ENCODE results near the gene SUGP1. TPM values are rescaled to one million over a fixed set of nuclear protein-coding genes. Genes with fewer than 3 reads are reported as not detected.

The SUGP1 gene
- total RNA-seq, 1 donor from 2014 or later = 87.1 TPM

DNA sequence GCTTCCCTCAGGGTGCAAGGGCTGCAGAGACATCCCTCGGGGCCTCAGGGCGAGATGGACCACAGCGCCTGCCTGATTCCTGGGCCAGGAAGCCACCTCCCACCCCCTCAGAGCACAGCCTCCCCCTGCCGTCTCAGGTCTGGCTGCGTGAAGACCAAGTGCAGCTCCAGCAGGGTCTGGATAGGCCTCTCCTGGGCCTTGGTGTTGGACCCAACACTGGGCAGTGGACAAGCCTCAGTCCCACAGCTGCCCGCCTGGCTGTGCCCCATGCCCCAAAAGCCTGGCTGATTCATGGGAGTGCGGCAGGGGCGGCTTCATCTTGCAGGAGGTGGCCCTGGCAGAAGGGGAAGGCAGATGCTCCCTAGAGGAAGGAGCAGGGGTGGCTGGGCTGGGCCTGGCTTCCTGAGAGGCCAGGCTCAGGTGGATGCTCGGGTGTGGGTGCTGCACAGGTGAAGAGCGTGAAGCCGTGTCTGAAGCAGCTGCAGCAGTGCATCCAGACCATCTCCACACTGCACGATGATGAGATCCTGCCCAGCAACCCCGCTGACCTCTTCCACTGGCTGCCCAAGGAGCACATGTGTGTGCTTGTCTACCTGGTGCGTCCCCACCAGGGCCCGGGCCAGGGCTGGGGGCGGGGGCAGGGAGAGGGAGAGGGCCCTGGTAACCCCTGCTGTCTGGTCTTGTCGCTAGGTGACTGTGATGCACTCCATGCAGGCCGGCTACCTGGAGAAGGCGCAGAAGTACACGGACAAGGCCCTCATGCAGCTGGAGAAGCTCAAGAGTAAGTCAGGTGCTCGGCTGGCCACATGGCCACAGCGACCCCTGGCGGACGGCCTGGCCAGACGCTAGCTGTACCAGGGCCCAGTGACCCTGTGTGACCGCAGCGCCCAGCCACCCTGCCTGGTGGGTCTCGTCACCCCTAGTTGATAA, 22.0 kb upstream of the SUGP1 start:
- intact Hi-C loops (cut with micrococcal nuclease) = no loop called here

DNA sequence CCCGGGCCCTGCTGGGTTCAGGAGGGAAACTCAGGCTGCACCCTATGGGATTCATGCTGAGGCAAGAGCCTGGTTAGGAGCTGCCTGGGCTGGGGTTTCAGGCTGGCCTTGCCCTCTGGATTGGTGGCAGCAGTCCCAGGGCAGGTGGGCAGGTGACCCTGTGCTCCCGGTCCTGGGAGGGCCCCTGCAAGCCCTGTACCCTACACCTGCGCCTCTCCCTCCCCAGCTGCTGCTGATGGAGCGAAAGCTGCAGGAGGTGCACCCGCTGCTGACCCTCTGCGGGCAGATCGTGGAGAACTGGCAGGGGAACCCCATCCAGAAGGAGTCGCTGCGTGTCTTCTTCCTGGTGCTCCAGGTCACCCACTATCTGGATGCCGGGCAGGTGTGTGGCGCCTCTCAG, 20.7 kb upstream of the SUGP1 start:
- intact Hi-C loops (cut with micrococcal nuclease) = no loop called here

DNA sequence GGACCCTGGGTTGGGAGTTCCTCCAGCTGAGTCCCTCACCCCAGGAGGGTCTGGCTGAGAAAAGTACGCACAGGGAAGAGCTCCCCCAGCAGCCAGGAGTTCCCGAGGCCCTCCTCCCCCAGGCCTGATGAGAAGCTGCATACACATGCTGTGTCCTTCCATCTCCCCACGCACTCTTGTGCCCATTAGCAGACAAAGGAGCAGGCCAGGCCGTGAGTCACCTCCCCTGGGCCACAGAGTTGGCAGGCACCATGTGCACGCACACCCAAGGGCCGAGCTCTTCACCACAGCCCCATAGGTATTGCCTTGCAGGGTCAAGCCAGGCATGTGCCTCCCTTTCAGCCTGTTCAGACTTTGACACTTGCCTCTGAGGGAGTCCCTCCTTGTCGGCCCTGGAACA, 17.8 kb upstream of the SUGP1 start:
- intact Hi-C loops (cut with micrococcal nuclease) = no loop called here

DNA sequence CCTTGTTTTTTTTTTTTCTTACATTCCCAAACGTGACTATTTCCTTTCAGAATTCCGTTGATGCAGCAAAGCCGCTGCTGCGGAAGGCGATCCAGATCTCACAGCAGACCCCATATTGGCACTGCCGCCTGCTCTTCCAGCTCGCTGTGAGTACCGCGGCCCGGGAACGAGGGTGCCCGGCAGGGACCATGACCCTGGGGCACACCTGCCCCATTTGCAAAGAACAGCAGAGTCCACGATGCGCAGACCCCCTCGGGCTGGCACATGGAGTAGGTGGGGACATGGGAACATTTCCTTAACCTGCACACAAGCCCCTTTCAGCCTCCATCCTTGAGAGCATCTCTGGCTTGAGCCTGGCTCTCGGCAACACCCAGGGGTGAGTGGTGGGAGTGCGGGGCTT, 16.8 kb upstream of the SUGP1 start:
- intact Hi-C loops (cut with micrococcal nuclease) = no loop called here

DNA sequence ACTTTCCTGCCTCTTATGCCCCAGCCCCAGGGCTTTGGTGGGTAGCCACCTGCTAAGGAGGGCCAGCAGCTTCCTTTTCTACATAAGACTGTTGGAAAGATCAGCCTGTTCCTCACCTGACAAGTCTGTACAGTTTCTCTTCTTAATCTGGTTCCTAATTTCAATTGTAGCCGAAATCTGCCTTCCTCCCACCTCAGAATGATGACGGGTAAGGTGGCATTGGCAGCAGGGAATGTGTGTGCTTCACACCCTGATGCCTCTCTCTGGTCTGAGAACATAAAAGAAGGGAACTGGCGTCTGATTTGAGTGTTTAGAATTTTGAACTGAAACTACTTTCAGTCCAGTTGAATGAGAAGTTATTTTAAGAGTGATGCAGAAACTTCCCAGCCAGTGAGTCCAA, 16.3 kb upstream of the SUGP1 start:
- intact Hi-C loops (cut with micrococcal nuclease) = no loop called here

DNA sequence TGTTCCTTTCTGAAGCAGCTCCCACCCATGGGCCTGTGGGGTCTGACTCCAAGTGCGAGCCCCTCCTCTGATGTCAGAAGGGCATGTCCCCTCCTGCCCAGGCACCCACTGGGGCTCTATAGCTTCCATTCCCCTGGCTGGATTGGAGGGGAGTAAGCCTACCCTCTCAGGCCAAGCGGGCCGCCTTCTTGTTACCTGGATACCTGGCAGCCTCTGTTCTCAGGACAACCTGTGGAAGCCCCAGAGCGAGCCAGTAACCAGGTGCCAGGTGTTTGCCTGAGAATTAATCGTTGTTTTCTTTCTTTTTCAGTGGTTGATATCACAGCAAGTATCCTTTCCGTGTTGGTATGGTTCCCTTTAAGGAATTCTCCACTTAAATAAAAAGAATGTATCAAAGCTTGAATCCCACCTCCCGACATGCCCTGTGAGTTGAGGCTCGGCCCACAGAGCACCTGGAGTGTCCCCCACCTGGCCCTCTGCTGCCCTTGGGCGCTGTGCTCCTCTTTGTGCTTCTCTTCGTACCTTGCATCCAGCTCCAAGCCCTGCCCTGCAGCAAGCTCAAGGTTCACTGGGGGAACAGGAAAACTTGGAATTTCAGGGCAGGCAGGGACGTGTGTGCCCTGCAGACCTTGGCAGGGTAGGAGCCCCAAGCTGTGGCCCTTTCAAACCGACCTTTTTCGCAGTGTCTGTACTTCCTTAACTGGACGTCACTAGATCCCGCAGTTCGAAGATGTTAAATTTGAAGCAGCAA, 15.3 kb upstream of the SUGP1 start:
- intact Hi-C loops (cut with micrococcal nuclease) = no loop called here

DNA sequence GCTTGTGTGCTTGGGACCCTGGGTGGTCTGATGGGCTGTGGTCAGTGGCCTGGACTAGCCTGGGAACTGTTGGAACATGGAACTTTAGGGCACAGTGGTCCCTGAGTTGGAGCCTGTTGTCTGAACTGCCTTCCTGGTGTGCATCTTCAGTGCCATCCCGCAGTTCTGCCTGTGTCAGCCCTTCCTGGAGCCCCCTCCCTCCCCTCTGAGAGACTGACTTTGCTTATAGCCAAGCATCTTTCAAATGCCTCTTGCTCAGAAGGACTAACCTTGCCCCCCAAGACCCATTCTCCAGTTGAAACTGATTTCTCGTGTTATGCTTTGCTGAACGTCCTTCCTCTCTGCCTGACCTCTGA, 14.7 kb upstream of the SUGP1 start:
- intact Hi-C loops (cut with micrococcal nuclease) = no loop called here

DNA sequence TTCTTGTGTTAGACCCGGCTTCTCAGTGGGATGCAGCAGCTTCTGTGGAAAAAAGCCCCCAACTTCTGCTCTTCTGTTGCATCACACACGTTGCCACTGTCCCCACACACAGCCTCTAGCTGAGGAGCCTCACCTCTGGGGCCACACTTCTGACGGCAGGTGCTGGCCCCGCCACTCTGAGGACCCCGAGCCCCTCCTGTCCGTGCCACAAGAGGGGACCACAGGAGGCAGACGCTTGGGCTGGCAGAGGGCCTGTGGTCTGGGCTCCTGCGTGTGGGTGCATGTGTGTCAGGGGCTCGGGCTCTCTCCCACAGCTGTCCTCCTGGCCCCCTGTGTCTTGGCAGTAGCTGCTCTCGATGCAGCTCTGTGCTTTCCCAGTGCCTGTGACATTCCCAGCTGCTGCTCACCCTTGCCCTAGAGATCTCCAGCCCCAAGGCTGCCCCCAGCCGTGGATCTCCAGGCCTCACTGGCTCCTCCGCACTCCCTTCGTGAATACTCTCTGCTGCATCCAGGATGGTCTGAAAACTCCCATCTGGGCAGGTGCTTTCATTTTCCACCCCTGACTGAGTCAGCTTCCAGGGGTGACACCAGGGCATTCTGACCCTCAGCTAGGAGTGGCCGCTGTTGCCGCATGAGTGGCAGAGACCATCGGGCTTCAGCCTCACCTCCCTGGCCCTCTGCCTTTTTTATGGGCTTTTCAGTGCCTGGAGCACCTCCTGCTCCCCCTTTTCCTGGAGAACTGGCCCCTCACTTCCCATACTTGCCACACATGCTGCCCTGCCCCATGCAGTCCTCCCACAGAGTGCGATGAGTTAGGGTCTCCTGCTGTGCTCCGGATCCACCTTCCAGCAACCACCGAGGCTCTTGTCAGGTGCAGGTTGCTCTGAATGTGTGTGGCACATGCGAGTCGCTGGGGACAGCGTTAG, 14.0 kb upstream of the SUGP1 start:
- intact Hi-C loops (cut with micrococcal nuclease) = no loop called here

DNA sequence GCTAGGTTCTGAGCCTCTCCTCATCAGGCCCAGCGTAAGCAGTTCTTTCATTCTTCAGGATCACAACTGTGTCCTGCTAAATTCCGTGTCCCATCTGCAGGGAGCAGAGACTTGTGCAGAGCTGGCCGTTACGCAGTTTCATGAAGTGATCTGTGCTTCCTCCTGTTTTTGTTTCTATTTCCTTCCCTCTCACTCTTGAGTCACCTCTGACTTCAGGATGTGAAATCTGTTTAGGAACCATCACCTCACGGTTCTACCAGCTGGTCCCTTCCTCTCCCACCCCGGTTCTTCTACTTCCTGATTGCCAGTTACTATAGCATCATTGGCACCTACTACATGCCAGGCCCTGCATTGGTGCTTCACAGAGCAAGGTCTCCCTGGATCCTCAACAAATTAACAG, 8.8 kb upstream of the SUGP1 start:
- intact Hi-C loops (cut with micrococcal nuclease) = no loop called here

DNA sequence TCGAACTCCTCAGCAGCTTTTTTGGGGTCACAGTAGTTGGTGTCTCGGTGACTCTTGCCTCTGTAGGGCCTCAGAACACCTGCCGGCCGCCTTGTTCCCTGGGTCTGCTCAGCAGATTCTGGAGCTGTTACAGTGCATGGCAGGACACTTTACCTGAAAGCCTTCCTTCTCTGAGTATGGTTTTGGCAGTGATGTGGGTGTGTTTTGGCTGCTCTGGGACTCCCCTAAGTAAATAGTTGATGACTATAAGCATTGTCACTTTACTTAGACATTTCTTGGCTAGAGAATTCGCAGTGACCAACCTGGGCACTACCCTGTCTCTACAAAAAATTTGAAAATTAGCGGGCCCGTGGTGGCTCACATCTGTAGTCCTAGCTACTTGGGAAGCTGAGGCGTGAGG, 7.4 kb upstream of the SUGP1 start:
- intact Hi-C loops (cut with micrococcal nuclease) = no loop called here

DNA sequence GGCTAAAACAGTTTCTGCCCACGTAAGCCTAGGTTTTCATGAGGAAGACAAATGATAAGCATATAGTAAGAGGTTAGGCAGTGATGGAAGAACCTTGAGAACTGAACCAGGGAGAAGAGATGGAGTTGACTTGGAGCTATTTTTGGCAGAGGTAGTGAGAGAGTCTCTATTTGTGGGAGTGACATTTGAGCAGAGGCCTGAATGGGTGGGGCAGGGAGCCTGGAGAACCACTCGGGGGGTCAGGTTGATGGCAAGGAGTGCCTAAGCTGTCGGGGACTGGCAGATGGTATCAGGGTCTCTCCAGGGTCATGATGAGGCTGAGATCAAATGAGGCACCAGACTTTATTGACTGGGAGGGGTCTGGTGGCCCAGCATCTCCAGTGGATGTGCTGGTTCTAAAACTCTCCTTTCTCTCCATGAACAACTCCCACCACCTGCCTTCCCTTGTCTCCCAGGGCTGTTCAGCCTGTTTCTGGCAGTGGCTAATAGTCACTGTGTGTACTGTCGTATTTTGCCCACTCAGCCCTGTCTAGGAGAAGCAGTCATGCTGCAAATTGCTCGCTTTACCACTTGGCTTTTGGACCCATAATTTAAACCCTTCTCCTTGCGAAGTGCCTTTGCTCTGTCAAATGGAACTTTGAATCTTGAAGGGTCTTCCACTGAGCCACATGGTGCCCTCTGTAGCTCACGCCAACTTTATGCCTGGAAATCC, 3.9 kb upstream of the SUGP1 start:
- intact Hi-C loops (cut with micrococcal nuclease) = no loop called here

DNA sequence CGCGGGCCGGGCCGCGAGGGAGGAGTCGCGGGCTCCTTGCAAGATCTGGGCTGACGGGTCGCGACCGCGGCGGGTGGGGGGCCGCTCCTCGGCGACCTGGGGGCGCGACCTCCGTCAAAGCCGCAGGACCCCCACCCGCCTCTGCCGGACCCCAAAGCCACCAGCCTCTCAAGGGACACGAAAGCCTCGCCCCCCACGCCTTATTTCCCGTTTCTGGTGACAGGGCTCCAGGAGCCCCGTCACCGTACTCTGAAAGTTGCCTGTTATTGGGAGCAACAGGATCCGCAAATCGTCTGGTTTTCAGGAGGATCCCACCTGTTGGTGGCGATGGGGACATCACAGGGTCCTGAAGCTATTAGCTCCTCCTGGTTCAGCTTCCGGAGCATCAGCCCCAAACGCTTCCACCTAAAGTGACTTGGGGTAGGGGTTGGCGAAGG, 850 bp upstream of the SUGP1 start:
- intact Hi-C loops (cut with micrococcal nuclease) = loop anchor here (2.0 kb wide), 1 partner anchor 52 kb away; no protein-coding TSS in a partner anchor

DNA sequence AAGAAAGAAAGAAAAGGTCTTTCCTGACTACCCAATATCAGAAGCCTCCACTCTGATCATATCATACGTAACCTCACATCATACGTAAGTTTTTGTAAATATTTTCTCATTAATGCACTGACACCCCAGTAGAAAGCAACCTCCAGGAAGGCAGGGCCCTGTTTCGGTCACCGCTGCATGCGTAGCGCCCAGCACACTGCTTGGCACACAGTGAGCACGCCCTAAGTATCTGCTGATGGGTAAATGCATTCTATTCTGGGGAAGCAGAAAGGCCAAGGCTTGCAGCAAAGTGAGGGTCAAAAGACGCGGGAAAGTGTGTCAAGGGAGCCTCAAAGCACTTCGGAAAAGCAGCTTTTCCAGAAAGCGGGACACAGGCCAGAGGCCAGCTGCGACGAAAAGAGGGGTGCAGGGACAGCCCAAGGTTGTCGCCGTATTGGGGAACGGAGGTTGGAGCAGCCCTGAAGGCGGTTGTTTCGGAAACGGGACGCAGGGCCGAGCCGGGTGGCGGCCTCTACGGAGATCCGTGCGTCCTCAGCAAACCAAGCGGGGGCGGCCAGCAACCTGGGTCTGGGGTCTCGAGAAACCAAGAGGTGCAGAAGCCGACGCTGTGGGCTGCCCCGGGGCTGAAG, 463 bp downstream of the SUGP1 start:
- intact Hi-C loops (cut with micrococcal nuclease) = loop anchor here (1.0 to 2.0 kb wide), 13 partner anchors 41 to 684 kb away; partner anchors contain the start of genes BORCS8, COPE, DDX49 and GATAD2A

DNA sequence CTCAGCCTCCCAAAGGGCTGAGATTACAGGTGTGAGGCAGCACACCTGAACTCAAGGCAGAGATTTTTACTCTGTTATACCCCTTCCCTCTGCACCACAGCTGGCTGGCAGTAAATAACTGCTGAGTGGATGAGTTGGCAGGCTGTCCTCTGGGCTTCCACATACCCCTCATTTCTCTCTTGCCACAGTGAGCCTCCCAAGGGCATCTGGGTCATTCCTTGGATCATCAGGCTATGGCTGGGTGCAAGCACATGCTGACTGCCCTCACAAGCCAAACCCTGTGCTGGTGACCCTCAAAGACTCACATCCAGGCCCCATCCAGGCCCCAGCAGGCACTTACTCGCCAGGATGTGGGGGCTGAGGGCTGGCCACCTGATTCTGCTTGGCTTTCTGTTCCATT, 4.2 kb downstream of the SUGP1 start:
- intact Hi-C loops (cut with micrococcal nuclease) = no loop called here

DNA sequence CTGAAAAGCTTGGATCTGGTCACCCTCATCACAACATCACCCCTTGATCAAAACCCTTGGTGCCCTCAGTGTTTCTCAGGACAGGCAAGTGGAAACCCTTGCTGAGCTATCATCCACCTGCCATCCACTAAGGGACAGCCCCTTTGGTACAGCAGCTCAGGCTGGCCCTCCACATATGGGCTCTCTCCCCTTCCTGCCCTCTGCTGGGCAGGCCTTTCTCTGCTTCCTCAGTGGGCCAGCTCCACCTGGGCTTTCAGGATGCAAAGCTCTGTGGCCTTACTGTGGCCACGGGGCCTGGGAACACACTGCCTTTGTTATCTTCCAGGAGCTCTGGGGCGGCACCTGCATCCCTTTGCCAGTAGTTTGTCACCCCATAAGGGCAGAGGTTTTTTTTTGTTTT, 4.9 kb downstream of the SUGP1 start:
- intact Hi-C loops (cut with micrococcal nuclease) = no loop called here

DNA sequence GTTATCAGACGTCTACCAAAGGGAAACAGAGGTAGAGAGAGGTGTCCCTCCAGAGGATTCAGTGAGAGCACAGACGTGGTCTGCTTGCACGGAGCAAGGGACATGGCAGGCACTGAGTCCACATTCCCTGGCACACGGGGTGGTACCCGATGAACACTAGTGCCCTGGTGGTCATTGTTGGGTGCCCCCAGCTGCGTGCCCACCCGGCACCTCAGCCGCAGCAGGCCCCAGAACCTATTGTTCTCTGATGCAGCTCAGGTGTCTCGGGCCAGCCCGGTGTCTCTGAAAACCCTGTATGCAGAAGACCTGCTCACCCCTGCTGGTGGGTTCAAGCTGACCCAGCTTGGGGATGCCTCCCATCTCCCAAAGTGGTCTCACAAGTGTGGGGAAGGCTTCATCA, 11.9 kb downstream of the SUGP1 start:
- intact Hi-C loops (cut with micrococcal nuclease) = no loop called here

DNA sequence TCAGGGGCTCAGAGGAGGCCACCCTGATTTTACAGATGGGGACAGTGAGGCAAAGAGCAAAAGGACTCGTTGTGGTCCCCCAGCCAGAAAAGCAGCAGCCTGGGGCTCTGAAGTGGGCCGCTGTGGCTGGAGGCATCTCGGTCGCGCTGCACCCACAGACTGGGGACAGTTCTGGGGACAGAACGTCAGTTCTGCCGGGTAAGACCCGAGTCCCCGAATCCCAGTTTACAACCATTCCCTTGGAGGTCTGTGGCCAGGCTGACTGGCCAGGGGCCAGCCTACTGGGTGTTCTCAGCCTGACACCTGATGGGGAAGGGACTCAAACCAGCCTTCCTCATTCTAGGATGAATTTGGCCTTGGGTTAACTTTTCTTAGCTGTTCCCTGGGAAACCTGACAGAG, 14.1 kb downstream of the SUGP1 start:
- intact Hi-C loops (cut with micrococcal nuclease) = no loop called here

DNA sequence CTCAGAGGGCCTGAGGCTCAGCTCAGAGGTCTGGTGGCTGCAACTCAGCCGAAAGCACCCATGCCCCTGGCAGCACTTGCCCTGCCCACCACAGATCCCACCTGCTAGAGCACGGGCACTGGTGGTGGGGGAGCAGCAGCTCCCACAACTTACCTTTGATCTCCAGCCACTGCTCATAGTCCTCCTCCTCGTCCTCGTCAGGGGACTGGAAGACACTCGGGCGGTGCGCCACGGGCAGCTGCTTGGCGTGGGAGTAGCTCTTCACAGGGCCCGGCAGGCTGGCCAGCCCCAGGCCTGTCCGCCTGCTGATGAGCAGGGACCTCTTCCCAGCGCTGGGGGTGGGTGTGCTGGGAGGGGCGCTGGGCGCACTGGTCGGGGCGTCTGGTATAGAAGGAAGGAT, 14.6 kb downstream of the SUGP1 start:
- intact Hi-C loops (cut with micrococcal nuclease) = no loop called here

DNA sequence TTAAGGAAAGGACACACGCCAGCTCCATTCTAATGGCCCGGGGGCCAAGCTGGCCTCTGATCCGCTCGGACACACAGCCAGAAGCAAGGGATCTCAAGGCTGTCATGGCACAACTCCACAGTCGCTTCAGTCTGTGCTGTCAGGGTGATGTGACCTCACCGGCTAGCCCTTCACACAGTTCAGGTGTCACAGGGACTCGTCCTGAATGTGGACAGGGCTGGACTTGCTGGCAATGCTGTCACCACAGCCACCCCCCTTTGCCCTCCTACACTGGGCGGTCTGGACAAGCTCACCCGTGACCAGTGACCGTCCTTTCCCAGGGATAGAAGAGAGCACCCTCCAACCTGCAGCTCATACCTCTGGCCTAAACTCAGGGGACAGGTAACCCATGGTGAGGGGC, 15.2 kb downstream of the SUGP1 start:
- intact Hi-C loops (cut with micrococcal nuclease) = no loop called here

DNA sequence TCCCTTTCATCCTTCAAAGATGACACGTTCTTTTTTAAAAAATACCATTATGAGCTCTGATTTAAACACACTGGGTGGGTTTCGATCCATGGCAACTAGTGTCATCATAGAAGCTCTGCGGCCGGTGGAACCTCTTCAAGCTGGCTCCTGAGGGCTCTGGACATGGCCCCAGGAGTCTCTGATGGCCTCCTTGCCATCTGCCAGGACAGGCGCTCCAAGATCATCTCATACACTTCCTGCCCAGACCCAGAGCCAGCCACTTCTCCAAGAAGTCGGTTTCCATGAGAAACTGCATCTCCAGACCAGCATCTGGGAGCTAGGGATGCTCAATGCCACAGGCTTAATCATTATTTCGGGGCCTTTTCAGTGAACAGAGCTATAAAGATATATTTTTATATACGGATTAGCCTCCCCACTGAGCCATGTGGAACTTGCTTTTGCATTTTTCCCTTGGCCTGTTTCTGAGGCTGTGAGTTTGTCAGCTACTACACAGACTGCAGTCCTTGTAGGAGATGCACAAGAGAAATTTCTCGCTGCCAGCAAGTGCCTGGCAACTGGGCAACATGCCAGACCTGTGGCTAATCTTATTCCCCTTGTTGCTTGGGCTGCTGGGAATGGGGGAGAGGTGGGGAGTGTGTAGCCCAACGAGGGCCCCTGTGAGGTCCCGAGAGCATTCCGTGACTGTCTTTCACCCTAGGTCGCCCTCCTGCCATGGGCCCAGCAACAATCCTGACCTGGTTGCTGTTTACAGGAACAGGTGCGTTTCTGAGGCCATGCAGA, 15.9 kb downstream of the SUGP1 start:
- intact Hi-C loops (cut with micrococcal nuclease) = no loop called here
